Measurements from ENCODE around the gene SMYD3. TPM values are rescaled to one million over a fixed set of nuclear protein-coding genes. Genes with fewer than 3 reads are reported as not detected.

Gene SMYD3
- total RNA-seq, 1 donor from 2014 or later, result 27.2 TPM

DNA sequence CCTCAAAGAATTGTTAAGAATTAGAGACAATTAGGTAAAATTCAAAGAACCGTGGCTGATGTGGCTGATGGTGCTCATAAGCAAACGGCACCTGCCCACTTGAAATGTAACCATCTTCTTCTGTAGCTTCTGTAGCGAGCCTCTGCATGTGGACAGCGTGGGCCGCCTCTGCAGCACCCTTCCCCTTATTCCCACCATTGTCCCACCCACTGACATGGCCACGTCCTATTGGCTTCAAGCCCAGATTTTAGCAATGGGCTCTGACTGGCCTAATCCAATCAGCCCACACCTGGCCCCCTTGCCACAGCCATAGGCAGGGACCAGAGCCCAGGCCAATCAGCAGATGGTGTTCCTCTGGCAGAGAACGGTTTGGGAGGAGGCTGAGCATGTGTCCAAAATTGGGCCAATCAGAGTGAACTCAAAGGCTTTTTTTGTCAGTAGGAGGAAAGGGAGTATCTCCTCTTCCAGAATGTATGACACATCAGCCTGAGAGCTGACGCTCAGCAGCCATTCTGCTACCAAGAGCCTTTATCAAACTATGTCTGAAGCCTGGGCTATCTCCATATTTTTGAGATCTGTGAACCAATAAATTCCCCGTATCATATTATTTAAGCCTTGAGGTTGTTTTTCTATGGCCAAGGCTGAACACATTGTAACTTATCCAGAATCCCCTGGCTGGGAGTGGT is 518.5 kb downstream of the SMYD3 start:
- TF ChIP-seq, protein P1, sequence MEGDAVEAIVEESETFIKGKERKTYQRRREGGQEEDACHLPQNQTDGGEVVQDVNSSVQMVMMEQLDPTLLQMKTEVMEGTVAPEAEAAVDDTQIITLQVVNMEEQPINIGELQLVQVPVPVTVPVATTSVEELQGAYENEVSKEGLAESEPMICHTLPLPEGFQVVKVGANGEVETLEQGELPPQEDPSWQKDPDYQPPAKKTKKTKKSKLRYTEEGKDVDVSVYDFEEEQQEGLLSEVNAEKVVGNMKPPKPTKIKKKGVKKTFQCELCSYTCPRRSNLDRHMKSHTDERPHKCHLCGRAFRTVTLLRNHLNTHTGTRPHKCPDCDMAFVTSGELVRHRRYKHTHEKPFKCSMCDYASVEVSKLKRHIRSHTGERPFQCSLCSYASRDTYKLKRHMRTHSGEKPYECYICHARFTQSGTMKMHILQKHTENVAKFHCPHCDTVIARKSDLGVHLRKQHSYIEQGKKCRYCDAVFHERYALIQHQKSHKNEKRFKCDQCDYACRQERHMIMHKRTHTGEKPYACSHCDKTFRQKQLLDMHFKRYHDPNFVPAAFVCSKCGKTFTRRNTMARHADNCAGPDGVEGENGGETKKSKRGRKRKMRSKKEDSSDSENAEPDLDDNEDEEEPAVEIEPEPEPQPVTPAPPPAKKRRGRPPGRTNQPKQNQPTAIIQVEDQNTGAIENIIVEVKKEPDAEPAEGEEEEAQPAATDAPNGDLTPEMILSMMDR (IDR thresholded peaks at IDR 0.05), result no peak
- H3K4me3 ChIP-seq, result no peak overlapping the region
- no peaks in the 10 kb centered on the region for H3K9me3 ChIP-seq
- peaks cover 10% of the 10 kb centered on the region for H3K4me1 ChIP-seq
- H3K27me3 ChIP-seq, result no peaks in the 10 kb centered on the region
- DNase-seq (no peak), ATAC-seq (no peak)
- H3K27ac ChIP-seq, result no peak overlapping the region
- no peaks in the 10 kb centered on the region for H3K36me3 ChIP-seq
- intact Hi-C loops (cut with DNase I), result no loop called here

DNA sequence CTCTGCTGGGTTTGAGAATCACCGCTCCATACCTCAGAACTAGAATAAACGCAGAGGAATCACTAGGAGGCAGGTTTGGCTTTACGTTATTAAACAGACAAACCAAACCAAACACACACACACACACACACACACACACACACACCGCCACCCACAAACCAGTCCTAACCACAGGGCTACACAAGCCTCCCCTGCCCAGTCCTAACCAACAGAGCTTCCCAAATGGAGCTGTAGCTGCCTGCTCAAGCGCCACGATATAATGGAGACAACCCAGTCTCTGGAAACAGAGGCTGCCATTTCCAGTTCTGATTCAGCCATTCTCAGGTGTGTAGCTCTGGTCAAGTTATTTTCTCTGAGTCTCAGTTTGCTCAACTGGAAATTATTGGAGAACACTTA is 519.1 kb downstream of the SMYD3 start:
- H3K4me3 ChIP-seq, result no peak overlapping the region
- no peak for ATAC-seq
- H3K36me3 ChIP-seq, result no peaks in the 10 kb centered on the region
- peaks cover 10% of the 10 kb centered on the region for H3K4me1 ChIP-seq
- H3K9me3 ChIP-seq, result no peaks in the 10 kb centered on the region
- intact Hi-C loops (cut with DNase I), result no loop called here
- TF ChIP-seq, protein P1 (IDR thresholded peaks at IDR 0.05), result no peak
- H3K27ac ChIP-seq, result no peak overlapping the region
- DNase-seq, result no peak
- no peaks in the 10 kb centered on the region for H3K27me3 ChIP-seq

DNA sequence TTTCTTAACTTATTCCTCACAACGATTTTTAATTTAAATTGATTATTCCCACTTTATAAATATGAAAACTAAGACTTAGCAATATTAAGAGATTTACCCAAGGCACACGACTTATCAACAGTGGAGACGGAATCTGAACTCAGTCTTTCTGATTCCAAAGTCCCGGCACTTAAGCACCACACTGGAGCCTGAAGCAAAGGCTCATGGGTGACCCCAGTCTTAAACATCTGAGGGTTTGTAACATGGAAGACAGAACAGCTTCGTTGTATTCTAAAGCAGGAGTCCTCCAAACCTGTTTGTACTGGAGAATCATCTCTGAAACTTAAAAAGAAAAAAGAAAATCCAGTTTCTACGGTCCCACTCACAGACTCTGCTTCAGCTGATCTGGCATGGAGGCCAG is 519.5 kb downstream of the SMYD3 start:
- H3K27me3 ChIP-seq, result no peaks in the 10 kb centered on the region
- no peak overlapping the region for H3K4me3 ChIP-seq
- DNase-seq (no peak), ATAC-seq (no peak)
- TF ChIP-seq, protein P1 (IDR thresholded peaks at IDR 0.05), result no peak
- H3K9me3 ChIP-seq, result no peaks in the 10 kb centered on the region
- H3K36me3 ChIP-seq, result no peaks in the 10 kb centered on the region
- no peak overlapping the region for H3K27ac ChIP-seq
- intact Hi-C loops (cut with DNase I), result no loop called here
- H3K4me1 ChIP-seq, result peaks cover 10% of the 10 kb centered on the region

DNA sequence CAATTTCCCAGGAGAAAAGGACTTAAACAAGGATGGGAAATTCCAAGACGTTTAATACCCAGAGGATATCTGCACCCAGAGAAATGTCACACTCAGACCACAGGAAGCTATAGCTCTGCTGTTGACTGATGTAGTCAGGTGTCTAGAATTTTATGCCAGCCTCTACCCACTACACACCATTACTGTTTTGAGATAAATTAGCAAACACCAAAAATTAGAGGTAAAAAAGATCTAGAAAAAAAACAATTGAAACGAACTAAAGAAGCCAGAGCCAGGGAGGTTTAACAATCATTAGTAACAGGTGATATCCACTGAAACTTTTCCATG is 519.9 kb downstream of the SMYD3 start:
- intact Hi-C loops (cut with DNase I), result no loop called here

DNA sequence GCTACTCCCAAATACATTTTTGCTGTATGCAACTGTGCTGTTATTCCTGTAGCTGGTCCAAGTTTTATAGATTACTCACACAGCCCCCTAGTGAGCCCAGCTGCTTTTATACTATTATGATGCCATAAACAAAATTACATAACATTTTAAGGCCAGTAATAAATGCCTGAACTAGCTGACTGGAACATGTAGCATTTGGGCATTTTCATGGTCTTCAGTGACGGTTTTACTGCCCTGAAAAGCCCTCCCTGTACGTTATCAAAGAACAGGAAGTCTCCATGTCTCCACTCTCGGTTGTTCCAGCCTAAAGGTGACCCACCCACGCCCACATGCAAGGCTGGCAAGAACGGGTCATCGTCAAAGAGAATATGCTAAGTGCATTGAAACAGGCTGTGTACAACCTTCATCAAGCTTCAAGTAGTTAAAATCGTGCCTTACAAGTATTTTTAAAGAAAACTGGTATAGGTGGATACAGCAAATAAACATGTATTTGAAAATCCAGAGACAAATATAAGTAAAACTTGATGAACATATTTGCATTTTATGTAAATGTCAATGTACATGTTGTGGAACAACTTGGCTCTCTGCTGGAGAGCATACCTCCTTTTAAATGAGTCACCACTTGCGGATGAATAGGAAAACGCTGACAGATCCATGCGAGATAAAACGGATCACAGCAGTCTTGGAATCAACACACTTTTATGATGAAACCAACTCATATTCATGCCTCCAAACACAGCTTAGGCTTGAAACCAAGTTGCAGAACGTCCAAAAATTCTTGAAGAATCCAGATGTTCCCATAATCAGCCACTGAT is 520.5 kb downstream of the SMYD3 start:
- Histone ChIP-seq H3K27ac (peak overlapping the region; percentile 40), H3K4me1 (peaks cover 10% of the 10 kb centered on the region), H3K27me3 (no peaks in the 10 kb centered on the region), H3K9me3 (no peaks in the 10 kb centered on the region), H3K36me3 (no peaks in the 10 kb centered on the region), H3K4me3 (no peak overlapping the region)
- ATAC-seq (no peak), DNase-seq (no peak)
- intact Hi-C loops (cut with DNase I), result no loop called here
- TF ChIP-seq, protein P1 (IDR thresholded peaks at IDR 0.05), result no peak

More for the DNA sequence above, 519.9 kb downstream of the SMYD3 start:
- H3K36me3 ChIP-seq, result no peaks in the 10 kb centered on the region
- peaks cover 10% of the 10 kb centered on the region for H3K4me1 ChIP-seq
- H3K27me3 ChIP-seq, result no peaks in the 10 kb centered on the region
- no peak overlapping the region for H3K27ac ChIP-seq
- TF ChIP-seq, protein P1 (IDR thresholded peaks at IDR 0.05), result no peak
- no peak for ATAC-seq
- H3K9me3 ChIP-seq, result no peaks in the 10 kb centered on the region
- no peak overlapping the region for H3K4me3 ChIP-seq
- no peak for DNase-seq
